Hematopoietic multipotent progenitor cell treated with erythropoietin and hydrocortisone succinate and interleukin-3 and kit ligand, for 8 days (in vitro differentiated cells): Measurements from ENCODE around the gene RNF39.
"Not testable (repeated sequence)": the region's sequence is repeated elsewhere in the genome, so short reads cannot be mapped to it uniquely, and the experiment has no call there.

Experiments used
- DNase-seq: peaks from one replicate; pipeline ENCODE4 v3.0.0-alpha.2; 2015

The RNF39 gene

DNA sequence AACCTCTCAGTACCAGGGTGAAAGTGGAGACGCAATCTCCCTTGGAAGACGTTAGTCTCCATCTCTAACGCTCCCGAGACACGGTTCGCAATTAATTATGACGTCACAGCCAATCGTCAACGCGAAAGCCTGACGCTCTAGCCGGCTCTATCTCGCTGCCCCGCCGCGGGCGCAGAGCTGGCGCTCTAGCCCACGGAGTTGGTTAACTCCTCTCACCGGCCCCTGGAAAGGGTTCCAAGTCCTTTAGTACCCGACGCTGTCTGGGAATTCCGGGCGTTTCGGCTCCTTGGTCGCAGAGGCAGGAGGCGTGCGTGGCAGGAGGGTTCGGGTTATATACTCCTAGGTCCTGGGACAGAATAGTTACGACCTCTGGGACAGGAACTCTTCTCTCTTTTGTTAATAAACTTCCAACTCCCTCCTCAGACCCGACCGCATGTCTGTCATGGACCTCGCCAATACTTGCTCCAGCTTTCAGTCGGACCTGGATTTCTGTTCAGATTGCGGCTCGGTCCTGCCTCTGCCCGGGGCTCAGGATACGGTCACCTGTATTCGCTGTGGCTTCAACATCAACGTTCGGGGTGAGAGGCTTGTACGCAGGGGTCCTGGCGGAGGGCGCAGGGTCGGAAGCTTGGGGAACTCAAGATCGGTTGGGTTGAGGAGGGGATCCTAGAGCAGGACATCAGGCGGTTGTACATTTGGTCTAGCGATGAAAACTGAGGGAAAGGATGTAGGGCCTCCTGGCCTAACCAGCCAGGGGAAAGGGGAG lies 14.3 kb downstream of the RNF39 start, which contains the start of gene POLR1H:
Gene POLR1H, plus strand, starts transcription at position 174 of the 766 bp plus-strand sequence. Its CDS starts 260 bp downstream, at position 434.
- peak; percentile 96 for DNase-seq

DNA sequence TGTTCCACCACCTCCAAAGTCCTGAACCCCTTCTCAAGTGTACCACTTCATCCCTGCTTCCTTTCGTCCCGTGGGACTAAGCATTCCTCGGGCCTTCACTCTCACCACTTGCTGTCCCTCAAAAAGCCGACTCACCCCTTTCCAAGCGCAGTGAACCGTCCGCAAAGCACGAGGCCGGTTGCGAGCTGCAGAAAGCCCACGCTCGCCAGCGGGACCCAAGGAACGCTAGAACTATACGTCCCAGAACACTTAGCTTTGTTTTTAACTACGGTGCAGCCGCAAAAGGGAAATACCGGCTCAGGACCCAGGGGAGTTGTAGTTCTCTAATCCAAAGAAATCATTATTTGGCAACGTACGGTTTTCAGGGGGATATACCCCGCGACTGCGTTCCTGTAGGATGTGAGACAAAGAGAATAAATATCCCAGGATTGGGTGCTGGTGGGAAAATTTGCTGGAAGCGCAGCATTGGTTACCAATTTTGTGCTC lies 14.9 kb downstream of the RNF39 start:
- peak; percentile 58 for DNase-seq

DNA sequence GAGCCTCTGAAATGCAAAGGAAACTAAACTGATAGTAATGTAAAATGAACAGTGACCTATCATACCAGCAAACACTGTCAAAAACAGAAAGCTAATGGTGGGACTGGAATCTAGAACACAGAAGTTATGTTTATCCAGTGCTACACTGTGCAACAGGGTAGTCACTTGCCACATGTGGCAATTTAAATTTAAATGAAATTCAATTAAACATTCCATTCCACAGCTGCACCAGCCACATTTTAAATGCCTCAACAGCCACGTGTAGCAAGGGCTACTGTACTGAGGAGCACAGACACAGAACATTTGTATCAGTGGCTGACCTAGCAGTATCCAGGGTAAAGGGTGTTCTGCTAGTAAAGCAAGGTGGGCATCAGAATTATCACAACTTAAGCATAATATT lies 20.1 kb downstream of the RNF39 start:
- DNase-seq, result no peak

DNA sequence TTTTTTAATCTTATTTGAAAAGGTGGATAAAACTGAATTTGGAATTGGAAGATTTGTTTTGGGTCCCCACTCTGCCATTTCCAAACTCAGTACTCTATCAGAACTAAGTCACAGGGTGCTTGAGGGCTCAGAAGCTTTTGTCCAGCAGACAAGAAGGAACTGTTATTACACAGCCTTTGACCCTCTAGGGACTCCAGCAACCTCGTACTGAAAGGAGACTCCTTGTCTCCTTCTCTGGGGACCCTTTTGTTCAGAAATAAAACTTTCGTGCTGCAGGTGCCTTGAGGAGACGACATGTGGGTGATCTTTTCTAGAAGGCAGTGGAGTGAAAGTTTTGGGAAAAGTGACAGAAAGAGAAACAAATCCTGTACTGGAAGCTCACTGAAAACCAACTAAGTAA lies 21.9 kb downstream of the RNF39 start:
- no peak for DNase-seq

DNA sequence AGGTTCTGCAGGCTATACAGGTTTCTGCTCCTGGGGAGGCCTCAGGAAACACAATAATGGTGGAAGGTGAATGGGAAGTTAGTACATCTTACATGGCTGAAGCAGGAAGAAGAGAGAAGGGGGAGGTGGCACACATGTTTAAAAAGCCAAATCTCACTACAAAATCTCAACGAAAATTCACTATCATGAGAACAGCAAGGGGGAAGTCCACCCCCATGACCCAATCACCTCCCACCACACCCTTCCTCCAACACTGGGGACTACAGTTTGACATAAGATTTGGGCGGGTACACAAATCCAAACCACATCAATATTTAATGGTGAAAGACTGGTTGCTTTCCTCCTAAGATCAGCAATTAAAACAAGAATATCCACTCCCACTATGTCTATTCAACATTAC lies 28.3 kb downstream of the RNF39 start:
- no peak for DNase-seq

DNA sequence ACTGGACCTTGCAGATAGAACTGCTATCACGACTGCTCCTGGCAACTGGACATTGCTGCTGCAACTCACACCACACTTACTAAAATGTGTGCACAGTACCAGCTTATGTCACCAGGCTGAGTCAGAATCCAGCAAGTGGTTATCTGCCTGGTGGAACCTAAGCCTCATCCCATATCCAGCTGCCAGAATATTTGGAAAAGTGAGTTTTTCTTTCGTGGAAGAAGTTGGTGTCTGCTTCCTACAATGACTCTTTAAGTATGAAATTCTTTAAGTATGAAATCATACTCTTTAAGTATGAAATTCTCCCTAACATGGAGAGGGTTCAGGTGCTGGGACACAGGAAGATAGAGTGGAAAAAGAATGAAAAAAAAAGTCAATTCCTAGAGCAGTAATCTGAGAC lies 30.9 kb downstream of the RNF39 start:
- no peak for DNase-seq

DNA sequence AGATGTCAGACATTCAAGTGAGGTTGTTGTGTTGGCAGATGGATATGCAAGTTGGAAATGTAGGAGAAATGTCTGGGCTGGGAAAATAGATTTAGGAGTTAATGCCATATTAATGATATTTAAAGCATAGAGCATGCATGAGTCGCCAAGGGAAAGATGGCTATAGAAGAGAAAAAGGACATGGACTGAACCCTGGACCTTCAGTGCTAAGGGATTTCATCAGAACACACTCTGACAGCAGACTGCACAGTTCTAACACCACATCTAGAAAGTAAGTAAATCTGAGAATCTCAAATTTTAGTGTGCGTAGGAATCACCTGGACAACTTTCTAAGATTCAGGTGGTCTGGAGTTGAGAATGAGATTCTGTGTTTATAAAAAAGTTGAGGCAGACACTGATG lies 31.8 kb downstream of the RNF39 start:
- no peak for DNase-seq

DNA sequence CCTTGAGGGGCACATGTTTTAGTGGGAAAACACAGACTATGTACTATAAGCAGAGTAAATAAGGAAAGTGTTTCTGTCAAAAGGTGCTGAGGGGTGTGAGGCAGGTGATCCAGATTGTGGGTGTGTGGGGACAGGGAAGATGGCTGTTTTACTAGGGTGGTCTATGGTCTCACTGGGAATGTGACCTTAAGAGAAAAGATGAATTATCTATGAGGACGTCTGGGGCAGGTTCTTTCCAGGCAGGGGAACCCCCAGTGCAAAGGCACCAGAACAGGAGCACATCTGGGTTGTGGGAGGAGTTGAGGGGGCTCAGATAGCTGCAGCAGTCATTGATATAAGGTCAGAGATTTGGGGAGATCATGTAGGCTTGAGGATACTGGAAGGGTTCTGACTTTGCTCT lies 32.7 kb downstream of the RNF39 start:
- DNase-seq, result no peak

- DNase-seq, result no peak
These were observed 33.1 kb downstream of the RNF39 start for GRCh38 chr6:30042476-30042875.

- DNase-seq, result no peak
These were observed 33.7 kb downstream of the RNF39 start for GRCh38 chr6:30041821-30042220.

- DNase-seq, result no peak
These were observed 34.3 kb downstream of the RNF39 start for GRCh38 chr6:30041221-30041620.

DNA sequence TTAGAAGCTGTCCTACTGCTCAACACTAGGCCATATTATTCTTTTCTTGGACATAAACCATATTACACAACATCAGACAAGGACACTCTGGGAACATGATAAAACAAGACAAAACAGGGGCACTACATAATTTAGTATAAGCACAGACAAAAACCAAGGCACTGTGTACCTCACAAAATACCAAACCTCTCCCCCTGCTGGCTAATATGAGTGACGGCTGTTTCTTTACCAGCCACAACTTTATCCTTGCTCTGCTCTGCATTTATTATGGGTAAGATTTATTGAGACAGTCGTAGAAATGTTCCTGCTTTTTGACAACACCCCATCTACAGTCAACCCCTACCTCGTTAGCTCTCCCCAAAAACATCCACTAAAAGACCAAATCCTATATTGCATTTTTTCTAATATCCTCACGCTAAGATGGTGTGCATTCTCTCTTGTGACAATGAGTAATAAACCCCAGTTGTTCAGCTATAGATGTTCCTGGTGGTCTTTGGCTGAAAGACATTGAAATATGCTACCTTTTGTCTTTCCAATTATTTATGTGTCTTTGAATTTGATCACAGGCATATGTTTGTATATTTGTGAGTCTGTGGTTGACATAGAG lies 38.3 kb downstream of the RNF39 start:
- DNase-seq, result peak; percentile 43

DNA sequence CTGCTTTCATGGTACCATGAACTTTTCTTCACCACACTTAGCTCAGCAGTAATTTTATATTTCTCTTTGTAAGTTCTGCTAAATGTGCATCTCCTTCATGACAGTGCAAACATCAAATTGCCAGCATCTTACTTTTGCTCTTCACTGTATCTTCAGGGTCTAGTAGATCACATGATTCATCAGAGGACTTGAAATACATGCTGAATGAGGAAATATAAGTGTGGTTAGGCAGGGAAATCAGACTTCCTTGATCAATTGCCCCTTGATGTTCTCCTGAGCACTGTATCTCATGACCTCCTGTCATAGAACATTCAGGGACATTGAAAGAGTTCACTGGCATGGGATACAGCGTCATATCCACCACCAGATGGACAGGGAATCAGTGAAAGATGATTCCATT lies 39.8 kb downstream of the RNF39 start:
- no peak for DNase-seq

DNA sequence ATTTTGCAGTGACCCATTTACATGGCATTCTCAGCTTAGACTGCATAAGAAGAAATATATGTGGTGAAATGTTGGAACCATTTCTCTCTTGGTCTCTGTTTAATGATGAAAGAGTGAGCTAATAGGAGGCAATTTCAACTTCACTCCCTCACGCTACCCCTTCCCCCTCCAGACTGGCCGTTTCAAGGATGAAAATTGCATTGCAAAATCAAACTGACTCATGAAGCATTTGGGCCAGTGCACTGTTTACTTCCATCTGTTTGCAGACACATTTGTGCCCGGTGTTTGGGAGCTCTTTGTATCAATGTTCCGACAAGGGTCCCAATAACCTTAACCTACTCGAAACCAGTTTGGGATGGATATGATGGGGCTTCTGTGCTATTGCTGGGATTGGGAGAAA lies 42.1 kb downstream of the RNF39 start:
- DNase-seq, result not testable (repeated sequence)

DNA sequence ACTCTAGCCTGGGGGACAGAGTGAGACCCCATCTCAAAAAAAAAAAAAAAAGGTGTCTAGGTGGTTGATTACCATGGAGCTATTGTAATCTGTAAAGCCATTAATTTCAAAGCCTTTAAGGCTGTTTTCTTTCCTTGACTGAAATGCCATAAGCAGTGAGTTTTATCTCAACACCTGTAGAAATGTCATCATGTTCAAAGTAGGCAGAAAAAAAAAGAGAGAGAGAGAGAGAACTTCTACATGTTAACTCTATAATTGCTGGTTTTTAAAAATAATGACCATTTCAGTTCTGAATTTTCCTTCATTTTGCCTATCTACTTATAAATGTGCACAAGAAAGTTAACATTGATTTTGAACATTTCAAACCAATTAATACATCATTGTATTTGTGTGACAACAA lies 44.2 kb downstream of the RNF39 start:
- DNase-seq, result no peak

DNA sequence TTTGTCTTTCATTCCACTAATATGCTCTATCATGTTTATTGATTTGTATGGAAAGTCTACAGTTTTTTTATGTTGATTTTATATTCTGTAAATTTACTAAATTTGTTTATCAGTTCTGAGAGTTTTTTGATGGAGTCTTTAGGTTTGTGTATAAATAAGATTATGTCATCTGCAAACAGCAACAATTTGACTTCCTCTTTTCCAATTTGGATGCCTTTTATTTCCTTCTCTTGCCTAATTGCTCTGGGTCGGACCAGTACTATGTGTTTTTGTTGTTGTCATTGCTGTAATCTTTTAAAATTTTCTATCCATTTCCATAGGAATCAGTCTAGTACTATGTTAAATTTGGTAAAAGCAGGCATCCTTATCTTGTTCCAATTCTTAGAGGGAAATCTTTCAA lies 46.0 kb downstream of the RNF39 start:
- no peak for DNase-seq

DNA sequence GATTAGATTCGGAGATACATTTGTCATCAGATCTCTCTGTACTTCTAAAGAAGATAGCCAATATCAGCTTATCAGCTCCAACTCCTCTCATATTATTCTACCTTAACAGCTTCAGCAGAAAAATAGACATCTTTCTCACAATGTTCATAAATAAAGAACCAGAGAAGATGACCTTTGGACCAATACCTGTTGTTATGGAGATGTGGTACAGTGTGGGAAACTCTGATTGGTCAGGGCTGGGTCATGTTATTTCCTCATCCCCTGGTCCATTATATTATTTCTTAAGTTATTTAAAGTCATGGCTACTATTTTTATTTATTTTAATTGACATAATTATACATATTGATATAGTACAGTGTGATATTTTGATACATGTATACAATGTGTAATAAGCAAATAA lies 50.4 kb downstream of the RNF39 start:
- DNase-seq, result no peak

DNA sequence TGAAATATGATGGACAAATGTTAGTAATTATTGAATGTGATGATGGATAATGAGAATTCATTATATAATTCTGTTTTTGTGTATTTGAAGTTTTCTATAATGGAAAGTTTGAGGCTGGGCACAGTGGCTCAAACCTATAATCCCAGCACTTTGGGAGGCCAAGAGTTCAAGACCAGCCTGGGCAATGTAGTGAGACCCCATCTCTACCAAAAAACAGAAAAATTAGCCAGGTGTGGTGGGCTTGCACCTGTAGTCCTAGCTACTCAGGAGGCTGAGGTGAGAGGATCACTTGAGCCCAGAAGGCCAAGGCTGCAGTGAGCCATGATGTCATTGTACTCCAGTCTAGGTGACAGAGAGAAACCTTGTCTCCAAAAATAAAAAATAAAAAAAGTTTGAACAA lies 52.9 kb downstream of the RNF39 start:
- not testable (repeated sequence) for DNase-seq

GRCh38 chr6:30022189-30022588 lies 53.4 kb downstream of the RNF39 start:
- DNase-seq, result no peak

DNA sequence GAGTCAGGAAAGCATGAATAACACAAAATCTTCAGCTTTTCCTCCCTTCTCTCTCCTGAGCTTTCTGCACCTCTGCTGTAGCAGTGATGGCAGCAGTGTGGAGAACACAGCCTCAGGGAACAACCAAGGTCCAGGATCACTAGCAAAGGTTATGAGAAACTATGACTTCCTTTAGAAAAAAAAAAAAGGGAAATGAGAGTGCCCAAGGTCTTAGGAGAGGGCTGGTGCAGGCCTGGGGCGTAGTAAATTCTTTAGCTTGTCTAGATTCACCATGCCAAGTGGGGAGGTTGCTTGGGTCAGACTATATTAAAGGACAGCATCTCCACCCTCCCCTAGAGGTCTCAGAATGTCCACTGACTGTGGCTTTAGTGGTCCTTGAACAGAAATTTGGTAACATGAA lies 54.9 kb downstream of the RNF39 start:
- DNase-seq, result no peak
